Fibroblast of mammary gland (primary cell): ENCODE results near the gene DGKQ.

Experiments used
- DNase-seq: peaks from one replicate; pipeline ENCODE4 v3.0.0-alpha.2; 2010; ENCODE audit warnings: low read depth
- H3K4me3 ChIP-seq: 2 replicates; pipeline ENCODE4 v1.5.1; 2011; ENCODE audit warnings: low read depth, mild to moderate bottlenecking, low read length, moderate library complexity; ENCODE audit not compliant: control insufficient read depth
- TF ChIP-seq, protein P1 (sequence below): conservative IDR thresholded peaks from 2 replicates; pipeline ENCODE4 v1.5.1; 2011; ENCODE audit warnings: low read depth, low read length, inconsistent platforms; ENCODE audit not compliant: control insufficient read depth, insufficient read depth

The DGKQ gene

DNA sequence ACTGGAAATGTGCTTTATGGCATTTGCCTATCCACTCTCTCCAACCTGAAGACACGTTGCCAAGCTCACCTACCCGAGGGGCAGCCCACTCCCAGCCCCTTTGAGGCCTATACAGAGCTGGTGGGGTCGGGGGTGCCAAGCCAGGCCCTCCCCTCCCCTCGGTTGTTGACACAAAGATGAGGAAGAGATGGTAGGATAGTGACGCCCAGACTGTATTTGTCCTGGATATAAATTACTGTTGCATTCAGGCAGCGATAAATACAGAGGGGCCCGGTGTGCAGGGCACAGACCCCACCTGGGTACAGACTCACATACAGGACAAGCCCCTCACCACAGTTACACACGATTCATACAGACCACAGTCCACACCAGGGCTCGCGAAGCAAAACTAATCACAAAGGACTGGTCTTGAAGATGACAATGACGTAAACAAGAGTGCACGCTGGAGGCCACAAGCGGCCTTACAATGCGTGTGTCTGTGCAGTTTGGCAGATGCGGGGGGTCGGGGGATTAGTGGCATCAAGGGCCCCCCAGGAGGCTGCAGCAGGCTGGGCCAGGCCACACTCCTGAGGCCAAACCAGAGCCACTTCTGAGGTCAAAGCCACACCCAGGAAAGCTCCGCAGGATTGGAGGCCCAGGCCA is 14.6 kb downstream of the DGKQ start:
- no peak for DNase-seq
- no peak overlapping the region for H3K4me3 ChIP-seq

GRCh38 chr4:958314-958665 is 15.1 kb downstream of the DGKQ start:
- H3K4me3 ChIP-seq, result no peak overlapping the region
- no peak for DNase-seq
- TF ChIP-seq, protein P1, sequence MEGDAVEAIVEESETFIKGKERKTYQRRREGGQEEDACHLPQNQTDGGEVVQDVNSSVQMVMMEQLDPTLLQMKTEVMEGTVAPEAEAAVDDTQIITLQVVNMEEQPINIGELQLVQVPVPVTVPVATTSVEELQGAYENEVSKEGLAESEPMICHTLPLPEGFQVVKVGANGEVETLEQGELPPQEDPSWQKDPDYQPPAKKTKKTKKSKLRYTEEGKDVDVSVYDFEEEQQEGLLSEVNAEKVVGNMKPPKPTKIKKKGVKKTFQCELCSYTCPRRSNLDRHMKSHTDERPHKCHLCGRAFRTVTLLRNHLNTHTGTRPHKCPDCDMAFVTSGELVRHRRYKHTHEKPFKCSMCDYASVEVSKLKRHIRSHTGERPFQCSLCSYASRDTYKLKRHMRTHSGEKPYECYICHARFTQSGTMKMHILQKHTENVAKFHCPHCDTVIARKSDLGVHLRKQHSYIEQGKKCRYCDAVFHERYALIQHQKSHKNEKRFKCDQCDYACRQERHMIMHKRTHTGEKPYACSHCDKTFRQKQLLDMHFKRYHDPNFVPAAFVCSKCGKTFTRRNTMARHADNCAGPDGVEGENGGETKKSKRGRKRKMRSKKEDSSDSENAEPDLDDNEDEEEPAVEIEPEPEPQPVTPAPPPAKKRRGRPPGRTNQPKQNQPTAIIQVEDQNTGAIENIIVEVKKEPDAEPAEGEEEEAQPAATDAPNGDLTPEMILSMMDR, result no peak

More for the DNA sequence above, 14.6 kb downstream of the DGKQ start:
- TF ChIP-seq, protein P1, result no peak

- no peak overlapping the region for H3K4me3 ChIP-seq
- TF ChIP-seq, protein P1, result no peak
- DNase-seq, result no peak
Measured at GRCh38 chr4:957581-958313, 15.6 kb downstream of the DGKQ start.

GRCh38 chr4:957231-957580 is 16.2 kb downstream of the DGKQ start:
- no peak for DNase-seq
- TF ChIP-seq, protein P1, result no peak

DNA sequence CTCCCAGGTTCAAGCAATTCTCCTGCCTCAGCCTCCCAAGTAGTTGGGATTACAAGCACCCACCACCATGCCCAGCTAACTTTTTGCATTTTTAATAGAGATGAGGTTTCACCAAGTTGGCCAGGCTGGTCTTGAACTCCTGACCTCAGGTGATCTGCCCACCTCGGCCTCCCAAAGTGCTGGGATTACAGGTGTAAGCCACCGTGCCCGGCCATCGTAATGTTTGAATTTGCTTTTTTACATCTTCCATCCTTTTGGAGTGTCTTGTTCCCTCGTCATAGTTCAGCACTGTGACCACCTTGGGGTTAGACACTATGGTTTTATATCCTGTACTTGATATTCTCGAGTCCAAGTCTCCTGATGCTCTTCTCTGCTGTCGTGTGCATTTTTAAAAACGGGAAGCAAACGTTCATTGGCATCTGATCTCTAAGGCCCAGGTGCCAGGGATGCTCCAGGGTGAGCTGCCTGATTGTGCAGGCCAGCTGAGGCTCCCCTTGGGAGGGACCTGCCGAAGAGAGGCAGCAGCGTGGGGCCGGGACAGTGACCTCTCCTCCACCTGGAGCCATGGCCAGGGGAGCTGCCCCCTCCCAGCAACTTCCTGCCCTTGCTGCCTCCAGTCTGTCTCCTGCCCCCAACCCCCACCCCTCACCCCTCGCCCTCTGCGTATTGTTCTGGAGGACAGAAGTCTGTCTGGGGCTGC is 16.7 kb downstream of the DGKQ start:
- TF ChIP-seq, protein P1, result no peak
- no peak for DNase-seq
- no peak overlapping the region for H3K4me3 ChIP-seq

More at GRCh38 chr4:957231-957580, 16.2 kb downstream of the DGKQ start:
- no peak overlapping the region for H3K4me3 ChIP-seq

GRCh38 chr4:955931-956381 is 17.4 kb downstream of the DGKQ start:
- TF ChIP-seq, protein P1, result no peak
- no peak for DNase-seq
- no peak overlapping the region for H3K4me3 ChIP-seq
